ENCODE measurements around the gene PANX3.

The PANX3 gene

GRCh38 chr11:124661553-124661952 lies 50.3 kb downstream of the PANX3 start:
- DNase-seq, result no peak

GRCh38 chr11:124662106-124662505 lies 50.9 kb downstream of the PANX3 start:
- no peak for DNase-seq

- no peak for DNase-seq
Observed at GRCh38 chr11:124663861-124664260, 52.6 kb downstream of the PANX3 start.

- DNase-seq, result no peak
Observed at GRCh38 chr11:124667601-124668000, 56.4 kb downstream of the PANX3 start.

- DNase-seq, result peak; percentile 72
Observed at GRCh38 chr11:124669193-124669592, 58.0 kb downstream of the PANX3 start.

Measured in activated CD8-positive, alpha-beta memory T cell treated with anti-CD3 and anti-CD28 coated beads for 24 hours (primary cell).